ENCODE data around the gene SFSWAP.

Gene SFSWAP

DNA sequence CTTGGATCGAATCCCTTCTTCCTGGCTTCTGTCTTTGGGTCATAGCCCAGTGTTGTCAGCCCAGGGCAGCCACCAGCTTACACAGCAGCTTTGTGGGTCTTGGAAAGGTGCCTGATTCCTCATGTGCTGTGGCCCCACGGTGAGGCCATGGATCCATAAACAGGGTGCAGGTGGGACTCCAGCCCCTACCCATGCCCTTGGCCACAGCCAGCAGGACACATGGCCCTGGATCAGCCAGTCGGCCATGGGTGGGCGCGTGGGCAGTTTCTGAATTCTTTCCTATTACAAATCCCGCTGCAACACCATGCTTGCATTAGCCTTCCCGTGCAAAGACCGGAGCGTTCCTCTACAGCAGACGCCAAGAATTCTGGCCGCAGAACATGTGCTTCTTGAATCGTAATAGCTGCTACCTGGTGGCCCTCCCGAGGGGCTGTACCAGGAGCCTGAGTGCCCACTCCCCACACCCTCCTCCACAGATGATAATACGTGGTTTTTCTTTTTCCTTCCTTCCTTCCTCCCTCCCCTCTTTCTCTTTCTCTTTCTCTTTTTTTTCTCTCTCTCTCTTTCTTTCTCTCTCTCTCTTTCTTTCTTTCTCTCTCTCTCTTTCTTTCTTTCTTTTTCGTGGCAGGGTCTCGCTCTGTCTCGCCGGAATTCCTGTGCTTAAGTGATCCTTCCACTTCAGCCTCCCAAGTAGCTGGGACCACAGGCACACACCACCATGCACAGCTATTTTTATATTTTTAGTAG lies 114.4 kb downstream of the SFSWAP start:
- DNase-seq, result no peak

DNA sequence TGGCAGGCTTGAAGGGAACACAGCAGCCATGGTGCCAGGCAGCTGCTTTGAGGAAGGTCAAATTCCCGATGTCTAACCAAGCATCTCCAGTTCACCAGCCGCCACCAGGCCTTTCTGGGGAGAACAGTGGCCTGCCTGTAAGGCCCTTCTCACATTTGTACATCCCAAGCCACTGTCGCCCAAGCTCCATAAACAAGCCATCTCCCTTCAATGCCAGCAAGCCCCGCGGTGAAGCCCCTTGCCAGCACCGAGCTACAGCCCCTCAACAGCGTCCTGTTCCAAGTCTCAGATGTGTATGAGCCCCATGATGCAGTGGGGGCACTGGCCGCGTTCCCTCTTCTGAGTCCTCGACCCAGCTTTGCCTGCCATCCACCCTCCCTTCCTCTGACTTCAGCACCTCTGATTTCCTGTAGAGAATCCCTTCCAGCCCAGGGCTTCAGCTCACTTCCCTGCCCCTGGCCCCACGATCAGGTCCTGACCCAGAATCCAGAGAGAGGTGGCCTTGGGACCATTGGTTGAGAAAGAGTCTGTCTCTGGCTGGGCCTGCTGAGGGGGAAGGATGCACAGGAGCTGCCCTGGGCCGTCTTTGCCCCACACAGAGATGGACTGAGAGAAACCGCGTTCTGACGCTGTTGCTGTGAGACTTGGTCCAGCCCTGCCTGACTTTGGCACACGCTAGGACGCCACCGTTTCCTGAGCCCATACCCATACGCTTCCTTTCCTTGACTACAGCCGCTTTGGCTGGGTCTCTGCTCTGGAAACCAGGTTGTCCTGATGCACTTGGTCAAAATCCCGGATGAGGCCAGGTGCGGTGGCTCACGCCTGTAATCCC lies 115.4 kb downstream of the SFSWAP start:
- DNase-seq, result no peak

DNA sequence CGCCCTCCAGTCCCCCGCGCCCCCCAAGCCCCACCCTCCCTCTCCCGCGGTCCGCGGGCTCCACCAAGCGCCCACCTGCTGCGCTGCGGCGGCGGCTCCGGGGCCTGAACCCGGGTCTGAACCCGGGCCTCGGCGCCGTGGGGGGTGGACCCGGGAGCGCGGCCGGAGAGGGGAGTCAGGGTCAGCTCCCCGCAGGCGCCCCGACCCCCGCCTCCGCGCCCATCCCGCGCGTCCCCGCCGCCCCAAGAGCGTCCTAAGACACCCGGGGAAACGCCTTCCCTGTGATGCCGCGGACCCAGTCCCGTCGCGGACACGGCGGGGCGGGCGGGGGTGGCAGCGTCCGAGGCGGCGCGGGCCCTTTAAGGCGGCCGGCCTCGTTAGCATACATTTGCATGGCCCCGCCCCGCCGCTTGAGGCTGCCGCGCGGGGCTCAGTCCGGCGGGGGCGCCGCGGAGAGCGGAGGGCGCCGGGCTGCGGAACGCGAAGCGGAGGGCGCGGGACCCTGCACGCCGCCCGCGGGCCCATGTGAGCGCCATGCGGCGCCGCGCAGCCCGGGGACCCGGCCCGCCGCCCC lies 117.2 kb downstream of the SFSWAP start, which contains the start of gene MMP17:
Gene MMP17, plus strand, starts transcription at position 433 of the 574 bp plus-strand sequence. Its CDS starts 102 bp downstream, at position 535.
- no peak for DNase-seq

DNA sequence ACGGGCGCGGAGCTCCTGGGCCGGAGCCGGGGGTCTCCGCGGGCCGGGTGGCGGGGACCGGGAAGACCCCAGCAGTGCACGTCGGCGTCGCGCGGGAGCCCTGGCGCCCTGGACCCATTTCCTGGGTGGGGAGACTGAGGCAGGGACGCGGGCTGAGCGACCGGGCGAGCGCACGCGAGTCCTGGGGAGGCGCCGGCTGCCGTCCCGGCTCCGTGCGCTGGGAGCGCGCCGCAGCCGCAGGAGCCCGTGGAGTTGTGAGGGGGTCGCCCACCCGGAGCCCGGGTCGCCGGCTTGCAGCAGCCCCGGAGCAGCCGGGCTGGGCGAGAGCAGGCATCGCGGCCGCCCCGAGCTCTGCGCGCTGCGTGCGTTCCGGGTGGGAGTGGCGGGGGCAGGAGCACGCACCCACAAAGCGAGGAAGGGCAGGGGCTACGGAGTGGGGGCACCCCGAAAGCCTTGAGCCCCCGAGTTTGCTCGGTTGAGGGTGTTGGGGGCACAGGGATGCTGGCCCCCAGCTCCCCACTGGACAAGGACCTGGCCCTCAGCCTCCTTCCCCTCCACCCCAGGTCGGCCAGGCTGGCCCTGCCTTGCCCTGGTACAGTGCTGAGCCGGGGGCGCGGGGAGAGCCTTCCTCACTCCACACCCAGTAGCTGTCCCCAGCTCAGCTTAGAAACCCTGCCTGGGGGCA lies 117.9 kb downstream of the SFSWAP start:
- no peak for DNase-seq

DNA sequence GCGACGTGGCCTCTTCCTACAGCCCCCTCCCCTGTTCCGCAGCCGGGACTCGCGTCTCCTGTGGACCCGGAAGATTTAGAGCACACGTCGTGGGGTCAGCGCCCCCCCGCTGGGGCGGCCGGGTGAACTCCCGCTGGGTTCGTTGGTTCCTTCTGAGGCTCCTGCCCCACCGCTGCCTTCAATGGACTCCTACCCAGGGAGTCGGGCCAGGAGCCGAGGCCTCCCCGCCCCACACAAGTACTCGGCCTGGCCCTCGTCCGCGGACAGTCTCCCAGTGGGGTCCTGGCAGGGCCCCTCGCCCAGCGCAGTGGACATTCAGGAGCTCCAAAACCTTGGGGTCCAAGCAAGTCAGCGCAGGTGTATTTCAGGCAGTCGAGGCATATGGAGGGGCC lies 118.5 kb downstream of the SFSWAP start:
- no peak for DNase-seq

DNA sequence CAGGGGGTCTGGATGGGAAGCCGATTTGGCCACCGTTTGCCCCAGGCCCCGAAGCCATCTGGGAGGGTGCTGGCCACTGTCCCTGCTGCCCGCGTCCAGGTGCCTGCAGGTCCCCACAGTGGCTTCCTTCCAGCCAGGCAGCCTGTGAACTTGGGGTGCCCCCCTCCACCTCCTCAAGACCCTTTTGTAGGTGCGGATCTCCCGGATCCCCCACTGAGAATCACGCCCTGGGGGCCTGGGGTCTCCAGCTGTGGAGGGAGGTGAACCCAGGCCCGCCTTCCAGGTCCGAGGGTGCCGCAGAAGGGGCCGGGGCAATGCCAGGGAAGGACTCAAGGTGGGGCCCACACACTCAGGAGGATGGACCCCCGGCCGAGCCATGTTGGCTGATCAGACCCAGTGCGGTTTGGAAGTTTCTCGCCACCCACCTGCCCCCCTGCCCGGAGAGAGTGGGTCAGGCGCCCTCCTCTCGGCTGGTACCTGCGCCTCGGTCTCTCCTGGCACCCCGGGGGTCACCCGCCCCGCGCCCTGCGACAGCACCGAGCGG lies 119.0 kb downstream of the SFSWAP start:
- no peak for DNase-seq

DNA sequence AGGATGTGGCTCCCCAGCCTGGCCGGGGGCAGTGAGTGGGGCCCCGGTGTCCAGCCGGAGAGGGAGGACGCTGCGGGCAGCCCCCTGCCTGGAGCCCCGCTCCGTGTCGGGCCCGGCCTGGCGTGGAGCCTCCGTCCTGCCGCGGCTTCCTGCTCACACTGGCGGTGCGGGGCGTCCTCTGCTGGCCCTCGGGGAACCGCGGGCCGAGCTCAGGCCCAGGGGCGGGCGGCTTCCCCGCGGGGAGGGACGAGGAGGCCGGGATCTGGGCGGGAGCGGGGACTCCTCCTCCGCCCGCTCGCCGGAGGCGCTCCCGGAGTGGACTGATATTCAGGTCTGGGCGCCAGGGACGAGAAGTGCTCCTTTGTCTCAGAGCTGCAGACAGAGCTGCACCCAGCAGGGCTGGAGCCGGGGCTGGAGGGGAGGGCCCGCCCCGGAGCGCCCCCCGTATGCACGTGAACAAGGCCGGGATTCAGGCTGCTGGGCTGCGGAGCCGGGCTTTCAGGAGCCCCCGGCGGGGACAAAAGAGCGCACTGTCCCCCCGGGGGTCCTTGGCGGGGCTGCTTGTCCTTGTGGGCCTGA lies 119.5 kb downstream of the SFSWAP start:
- peak in 1 of 2 experiments; percentile 30 for DNase-seq

DNA sequence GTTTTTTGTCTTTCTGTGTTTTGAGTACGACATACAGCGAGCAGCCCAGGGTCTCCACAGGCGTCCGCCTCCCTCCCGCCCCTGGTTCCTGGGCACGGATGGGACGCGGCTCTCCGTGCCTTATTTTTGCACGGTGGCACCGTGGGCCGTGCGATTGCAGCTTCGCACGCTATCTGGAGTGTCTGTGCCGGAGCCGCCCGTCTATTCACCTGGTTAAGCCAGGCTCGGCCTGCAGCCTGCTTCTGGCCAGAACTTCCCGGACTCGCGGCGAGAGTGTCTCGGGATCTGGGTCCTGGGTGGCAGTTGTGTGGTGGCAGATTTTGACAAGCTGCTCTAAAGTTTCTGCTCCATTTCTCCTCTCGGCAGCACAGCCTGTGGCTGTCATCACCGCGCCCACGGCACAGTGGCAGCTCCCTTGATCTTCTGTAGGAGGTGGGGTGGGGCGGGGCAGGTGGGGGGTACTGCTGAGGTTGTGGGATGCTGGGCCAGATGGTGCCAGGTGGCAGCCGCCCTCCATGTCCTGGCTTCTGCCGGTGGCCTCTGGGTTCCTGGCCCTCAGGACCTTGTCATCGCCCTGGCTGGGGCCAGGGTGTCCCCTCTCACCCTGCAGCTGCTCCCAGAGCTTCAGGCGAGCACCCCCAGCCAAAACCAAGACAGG lies 120.2 kb downstream of the SFSWAP start:
- DNase-seq, result peak in 1 of 2 experiments; percentile 46

DNA sequence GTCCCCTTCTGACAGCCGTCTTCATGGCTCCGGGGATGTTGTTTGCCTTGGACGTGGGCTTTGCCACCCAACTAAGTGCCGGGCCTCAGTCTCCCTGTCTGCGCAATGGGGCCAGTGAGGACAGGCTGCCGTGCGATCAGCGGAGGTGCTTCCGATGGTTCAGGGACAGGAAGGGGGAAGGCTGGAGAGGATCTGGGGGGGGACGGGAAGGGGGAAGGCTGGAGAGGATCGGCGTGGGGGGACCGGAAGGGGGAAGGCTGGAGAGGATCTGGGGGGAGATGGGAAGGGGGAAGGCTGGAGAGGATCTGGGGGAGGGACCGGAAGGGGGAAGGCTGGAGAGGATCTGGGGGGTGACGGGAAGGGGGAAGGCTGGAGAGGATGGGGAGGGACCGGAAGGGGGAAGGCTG lies 120.7 kb downstream of the SFSWAP start:
- no peak for DNase-seq

DNA sequence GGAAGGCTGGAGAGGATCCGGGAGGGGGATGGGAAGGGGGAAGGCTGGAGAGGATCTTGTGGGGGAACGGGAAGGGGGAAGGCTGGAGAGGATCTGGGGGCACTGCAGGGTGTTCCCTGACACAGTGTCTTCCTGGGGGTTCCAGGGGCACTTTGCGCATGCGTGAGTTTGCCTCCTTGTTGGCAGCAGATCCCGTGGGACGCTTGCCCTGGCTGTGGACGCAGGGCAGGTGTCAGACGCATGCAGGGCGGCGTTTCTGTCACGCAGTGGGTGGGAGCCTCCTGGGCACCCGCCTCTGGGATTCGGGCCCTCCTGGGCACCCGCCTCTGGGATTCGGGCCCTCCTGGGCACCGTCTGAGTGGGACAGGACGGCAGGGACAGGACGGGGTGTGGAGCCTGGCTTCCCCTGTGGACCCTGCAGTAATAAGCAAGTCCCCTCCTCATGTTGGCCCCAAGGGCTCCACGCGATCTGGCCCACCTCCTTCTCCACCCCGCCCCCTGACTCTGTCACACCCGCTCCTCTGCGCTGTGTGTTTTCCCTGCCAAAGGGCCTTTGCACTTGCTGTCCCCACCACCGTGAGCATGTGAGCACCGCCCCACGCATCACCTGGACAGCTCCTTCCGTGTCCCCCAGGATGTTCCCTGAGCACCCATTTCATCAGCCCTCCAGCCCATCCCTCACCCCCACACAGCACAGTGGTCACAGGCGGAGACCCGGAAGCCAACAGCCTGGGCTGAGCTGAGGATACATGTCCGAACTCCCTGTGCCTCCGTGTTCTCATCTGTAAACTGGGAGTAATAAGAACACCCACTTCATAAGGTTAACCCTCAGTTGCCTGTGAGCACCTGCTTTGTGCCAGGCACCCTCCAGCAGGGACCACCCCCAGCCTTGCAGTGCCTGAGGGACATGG lies 121.7 kb downstream of the SFSWAP start:
- DNase-seq, result no peak

DNA sequence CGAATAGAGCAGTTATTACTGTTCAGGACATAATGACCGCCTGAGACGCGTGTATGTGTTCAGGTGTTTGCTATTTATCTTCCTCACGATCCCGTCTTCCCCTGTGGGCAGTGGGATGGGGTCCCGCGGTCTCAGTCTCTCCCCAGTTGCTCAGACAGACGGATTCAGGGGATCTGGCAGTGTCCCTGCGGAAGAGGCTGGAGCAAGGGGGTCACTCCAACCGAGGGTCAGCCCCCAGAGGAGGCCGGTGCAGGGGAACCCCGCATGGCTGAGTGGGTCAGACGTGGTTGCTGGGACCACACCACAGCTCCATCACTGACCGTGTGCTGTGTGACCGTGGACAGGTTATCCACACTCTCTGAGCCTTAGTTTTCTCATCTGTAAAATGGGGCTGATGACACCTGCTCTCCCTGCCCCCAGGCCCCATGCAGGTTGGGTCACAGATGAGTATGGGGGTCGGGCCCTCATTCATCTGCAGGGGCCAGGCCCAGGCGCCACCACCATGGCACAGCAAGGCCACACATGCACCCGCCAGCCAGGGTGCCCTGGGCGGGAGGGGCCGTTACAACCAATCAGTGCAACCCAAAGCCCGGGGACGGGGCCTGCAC lies 122.5 kb downstream of the SFSWAP start:
- no peak for DNase-seq

DNA sequence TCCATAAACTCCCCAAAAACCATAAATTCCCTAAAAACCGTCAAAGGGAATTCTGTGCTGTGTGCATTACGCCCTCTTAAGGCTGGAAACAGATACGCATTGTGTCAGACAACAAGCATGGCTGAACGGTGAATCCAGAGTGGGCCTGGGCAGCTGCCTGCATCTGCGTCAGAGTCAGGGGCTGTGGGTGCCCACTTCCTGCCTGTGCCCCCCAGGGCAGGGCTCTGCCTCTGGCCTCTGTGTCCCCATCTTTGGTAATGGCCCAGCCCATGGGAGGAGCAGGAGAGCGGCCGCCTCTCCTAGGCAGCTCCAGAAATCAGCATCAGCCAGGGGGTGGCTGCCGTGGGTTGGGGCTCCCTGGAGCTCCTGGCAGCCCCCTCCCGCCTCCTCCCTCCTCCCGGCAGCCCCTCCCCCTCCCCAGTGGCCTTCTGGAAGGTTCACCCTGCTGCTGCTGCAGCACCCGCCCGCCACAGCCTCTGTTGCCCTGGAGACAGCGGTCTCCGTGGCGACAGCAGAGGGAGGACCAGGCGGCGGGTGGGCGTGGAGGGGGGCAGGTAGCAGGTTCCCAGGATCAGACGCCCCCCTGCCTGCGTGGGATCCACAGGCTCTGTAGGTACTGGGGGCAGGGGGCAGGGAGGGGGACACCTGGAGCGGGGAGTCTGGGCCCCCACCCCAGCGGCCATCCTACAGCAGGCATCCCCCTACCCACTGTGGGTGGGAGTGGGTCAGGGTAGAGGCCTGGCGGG lies 123.2 kb downstream of the SFSWAP start:
- no peak for DNase-seq

DNA sequence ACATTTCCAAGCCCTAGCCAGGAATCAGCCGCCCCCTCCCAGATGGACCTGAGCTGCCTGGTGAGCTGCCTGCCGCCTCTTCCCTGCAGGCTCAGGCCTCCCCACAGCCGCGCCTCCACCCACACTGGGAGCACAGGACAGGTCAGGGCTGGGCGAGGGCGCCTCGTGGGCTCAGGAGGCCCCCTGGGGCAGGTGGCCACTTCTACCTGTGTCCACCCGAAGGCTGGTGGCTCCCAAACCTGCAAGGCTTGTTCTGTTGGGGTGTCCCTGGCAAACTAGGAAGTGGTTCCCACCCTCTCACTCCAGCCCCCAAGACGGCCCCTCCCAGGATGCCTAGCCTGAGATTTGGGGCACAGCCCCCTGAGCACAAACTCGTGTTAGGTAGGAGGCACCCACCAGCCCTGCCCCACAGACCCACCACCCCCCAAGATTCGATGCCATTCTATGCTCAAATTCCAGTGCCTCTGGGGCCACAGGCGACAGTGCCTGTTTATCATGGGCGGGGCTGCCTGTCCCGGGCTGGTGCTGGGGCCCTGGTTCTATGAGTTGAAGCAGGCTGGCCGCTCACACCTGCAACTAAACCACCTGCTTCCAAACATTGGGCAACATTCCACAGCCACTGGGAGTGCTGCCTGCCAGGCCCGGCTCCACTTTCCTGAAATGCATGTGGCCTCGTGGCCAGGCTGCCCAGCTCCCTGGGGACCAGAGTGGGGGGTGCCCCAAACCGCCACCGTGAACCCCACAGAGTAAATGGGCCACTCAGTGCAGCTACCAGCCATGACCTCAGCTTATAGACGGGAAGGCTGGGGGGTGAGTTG lies 124.1 kb downstream of the SFSWAP start:
- DNase-seq, result no peak

DNA sequence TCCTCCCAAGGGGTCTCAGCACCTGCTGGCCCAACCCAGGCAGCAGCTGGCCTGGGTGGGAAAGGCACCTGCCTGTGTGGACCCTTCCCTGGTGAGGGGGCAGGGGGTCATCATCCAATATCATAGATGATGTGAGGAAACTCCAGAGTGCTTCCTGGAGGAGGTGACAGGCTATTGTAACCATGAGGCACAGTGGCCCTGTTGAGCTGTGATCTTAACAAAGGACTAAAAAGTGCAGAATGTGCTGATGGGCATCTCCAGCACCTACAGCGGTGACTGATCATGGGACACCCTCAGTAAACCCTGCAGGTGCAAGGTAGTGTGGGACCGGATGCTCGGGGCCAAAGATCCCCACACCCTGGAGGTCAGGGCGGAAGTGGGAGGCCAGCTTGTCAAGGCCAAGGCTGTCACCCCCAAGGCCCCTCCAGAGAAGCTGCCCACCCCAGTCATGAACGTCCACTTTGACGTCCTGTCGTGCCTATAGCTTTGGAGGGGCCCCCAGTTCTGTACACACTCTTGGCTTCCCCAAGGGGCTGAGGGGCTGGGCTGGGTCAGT lies 124.8 kb downstream of the SFSWAP start:
- no peak for DNase-seq

DNA sequence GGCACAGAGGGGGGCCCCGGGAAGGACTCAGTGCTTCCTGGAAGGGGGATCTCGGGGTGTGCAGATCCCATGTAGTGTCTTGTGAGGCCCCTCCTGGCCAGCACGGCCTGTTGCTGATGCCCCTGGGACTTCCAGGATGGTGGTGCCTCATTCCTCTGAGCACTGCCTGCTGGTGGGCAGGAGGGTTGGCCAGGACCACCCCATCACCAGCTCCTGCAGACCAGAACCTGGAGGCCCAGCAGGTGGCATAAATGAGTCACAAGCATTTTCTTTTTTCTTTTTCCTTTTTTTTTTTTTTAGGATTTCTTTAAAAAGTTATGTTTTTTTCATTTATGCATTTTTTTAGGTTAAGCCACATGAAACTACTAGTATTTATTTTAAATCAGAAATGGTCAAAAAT lies 125.3 kb downstream of the SFSWAP start:
- DNase-seq, result no peak

DNA sequence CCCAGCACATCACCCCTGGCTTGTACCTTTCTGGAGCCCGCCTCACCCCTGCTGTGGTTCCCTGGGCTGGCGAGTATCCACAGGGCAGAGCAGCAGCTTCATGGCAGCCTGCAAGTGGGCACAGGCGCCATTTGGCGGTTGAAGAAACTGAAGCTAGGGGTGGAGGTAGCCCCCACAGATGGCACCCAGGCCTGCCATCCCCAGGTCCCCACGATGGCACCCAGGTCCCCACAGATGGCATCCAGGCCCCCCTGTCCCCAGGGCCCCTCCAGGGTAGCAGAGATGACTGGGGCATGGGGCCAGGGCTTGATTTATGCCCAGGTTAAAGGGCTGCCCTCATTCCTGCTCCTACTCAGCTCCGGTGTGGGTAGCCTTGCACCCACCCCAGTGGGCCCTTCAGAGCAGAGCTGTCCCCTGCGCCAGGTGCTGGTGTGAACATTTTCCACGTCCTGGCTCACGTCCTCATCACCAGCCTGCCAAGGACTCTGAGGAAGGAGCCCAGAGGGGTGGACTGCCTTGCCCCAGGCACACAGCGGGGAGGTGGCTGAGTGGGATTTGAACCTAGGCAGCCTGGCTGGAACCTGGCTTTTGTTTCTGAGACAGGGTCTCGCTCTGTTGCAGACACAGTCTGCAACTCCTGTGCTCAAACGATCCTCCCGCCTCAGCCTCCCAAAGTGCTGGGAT lies 126.0 kb downstream of the SFSWAP start:
- DNase-seq, result no peak

DNA sequence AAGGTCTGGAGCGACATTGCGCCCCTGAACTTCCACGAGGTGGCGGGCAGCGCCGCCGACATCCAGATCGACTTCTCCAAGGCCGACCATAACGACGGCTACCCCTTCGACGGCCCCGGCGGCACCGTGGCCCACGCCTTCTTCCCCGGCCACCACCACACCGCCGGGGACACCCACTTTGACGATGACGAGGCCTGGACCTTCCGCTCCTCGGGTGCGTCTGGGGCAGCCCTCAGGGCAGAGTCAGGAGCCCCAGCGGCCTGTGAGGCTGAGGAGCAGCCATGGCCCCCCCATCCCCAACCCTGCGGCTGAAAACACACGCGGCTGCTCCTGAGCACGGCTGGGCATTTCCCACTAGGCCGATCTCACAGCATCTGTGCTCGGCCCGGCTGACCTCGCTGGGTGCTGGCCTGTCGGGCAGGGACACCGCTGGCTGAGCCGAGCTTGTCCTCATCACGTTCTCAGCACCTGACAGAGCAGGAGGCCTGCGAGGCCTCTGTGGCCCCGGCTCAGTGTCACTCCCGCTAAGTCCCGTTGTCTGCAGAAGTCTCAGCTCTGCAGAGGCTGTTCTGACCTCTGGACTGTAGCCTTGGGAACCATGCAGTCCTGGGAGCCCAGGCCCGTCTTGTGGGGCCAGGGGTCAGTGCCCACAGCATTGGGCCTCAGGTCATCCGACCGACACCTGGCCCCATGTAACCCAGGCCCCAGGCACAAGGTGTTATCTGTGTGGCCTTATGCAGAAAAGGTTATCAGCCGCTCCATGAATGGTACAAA lies 129.9 kb downstream of the SFSWAP start:
- no peak for DNase-seq
